Esophagus mucosa (tissue), 1 donor: ENCODE data around the gene TEX35. TPM values are rescaled to one million over a fixed set of nuclear protein-coding genes. Genes with fewer than 3 reads are reported as not detected.
A peak's percentile ranks its signal among the peaks of the same experiment; 100 is the strongest.
"Not testable (repeated sequence)": the region's sequence is repeated elsewhere in the genome, so short reads cannot be mapped to it uniquely, and the experiment has no call there.

Experiments used
- ATAC-seq: fragments of 200-7000 bp; cut with Tn5 transposase; one replicate; pipeline ENCODE4 v1.9.1; 2020
- total RNA-seq: library from RNA; stranded (reverse); gene quantifications from one replicate; pipeline ENCODE4 v1.2.4, GENCODE V29; 2023
- donor health status: DM: yes; HTN: yes; CAD: no.

Gene TEX35
- total RNA-seq, 1 donor from 2014 or later, result 0.12 TPM

GRCh38 chr1:178495158-178495557 is 17.8 kb upstream of the TEX35 start:
- ATAC-seq, result no peak

- ATAC-seq, result no peak
Observed at GRCh38 chr1:178495741-178496409, 17.0 kb upstream of the TEX35 start.

- no peak for ATAC-seq
Observed at GRCh38 chr1:178496410-178497135, 16.3 kb upstream of the TEX35 start, which contains the start of gene CLEC20A. CLEC20A (minus strand) TSS chr1:178496964; CDS start chr1:178496939, 25 bp downstream.

- no peak for ATAC-seq
Observed at GRCh38 chr1:178497903-178498478, 14.9 kb upstream of the TEX35 start.

- peak; percentile 54 for ATAC-seq
Observed at GRCh38 chr1:178498896-178499675, 13.8 kb upstream of the TEX35 start.

- ATAC-seq, result no peak
Observed at GRCh38 chr1:178500091-178500770, 12.7 kb upstream of the TEX35 start.

GRCh38 chr1:178500936-178501554 is 11.9 kb upstream of the TEX35 start:
- no peak for ATAC-seq

GRCh38 chr1:178501705-178502329 is 11.1 kb upstream of the TEX35 start:
- ATAC-seq, result peak; percentile 76

- no peak for ATAC-seq
Observed at GRCh38 chr1:178502330-178502714, 10.6 kb upstream of the TEX35 start.

- peak; percentile 34 for ATAC-seq
Observed at GRCh38 chr1:178502856-178503255, 10.1 kb upstream of the TEX35 start.

- not testable (repeated sequence) for ATAC-seq
Observed at GRCh38 chr1:178503316-178503715, 9.6 kb upstream of the TEX35 start.

- ATAC-seq, result no peak
Observed at GRCh38 chr1:178503849-178504248, 9.1 kb upstream of the TEX35 start.

- ATAC-seq, result no peak
Observed at GRCh38 chr1:178504286-178504685, 8.6 kb upstream of the TEX35 start.

- peak; percentile 47 for ATAC-seq
Observed at GRCh38 chr1:178506177-178506576, 6.7 kb upstream of the TEX35 start.

GRCh38 chr1:178506669-178507068 is 6.2 kb upstream of the TEX35 start:
- no peak for ATAC-seq

GRCh38 chr1:178509414-178510007 is 3.4 kb upstream of the TEX35 start:
- ATAC-seq, result no peak

- ATAC-seq, result no peak
Observed at GRCh38 chr1:178510155-178510554, 2.8 kb upstream of the TEX35 start.

GRCh38 chr1:178513278-178513983 is 522 bp downstream of the TEX35 start:
- peak; percentile 49 for ATAC-seq

GRCh38 chr1:178516110-178516509 is 3.2 kb downstream of the TEX35 start:
- no peak for ATAC-seq

- peak; percentile 76 for ATAC-seq
Observed at GRCh38 chr1:178518894-178519293, 6.0 kb downstream of the TEX35 start.
